ENCODE data around the gene OR4N2.
"Not testable (repeated sequence)": the region's sequence is repeated elsewhere in the genome, so short reads cannot be mapped to it uniquely, and the experiment has no call there.

Gene OR4N2, protein sequence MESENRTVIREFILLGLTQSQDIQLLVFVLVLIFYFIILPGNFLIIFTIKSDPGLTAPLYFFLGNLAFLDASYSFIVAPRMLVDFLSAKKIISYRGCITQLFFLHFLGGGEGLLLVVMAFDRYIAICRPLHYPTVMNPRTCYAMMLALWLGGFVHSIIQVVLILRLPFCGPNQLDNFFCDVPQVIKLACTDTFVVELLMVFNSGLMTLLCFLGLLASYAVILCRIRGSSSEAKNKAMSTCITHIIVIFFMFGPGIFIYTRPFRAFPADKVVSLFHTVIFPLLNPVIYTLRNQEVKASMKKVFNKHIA

GRCh38 chr14:19803470-19803869, at the start of gene OR4N2:
Gene OR4N2 (plus strand): TSS chr14:19803770. CDS start chr14:19827449, 23,679 bp downstream.
- DNase-seq: not testable (repeated sequence)

DNA sequence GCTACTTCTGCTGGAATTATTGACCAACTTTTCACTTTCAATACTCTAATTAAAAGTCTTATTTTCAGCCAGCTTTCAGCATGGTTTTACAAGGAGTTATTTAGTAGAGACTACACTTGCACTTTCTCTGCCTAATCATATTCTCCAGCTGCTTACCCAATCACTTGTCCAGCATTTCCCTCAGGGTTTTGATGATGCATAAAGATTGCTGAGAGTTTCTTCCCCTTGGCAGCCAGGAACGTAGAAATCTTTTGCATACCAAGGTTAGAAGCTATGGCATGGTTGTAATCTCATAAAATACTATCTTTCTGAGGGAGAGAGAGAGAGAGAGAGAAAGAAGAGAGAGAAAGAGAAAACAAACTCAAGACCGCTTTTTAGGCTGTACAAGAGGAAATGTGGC, 49.4 kb upstream of the OR4N2 start:
- DNase-seq: no peak

GRCh38 chr14:19771491-19771890, 32.1 kb upstream of the OR4N2 start:
- not testable (repeated sequence) for DNase-seq

- DNase-seq: no peak
Measured at GRCh38 chr14:19771895-19772430, 31.6 kb upstream of the OR4N2 start.

- not testable (repeated sequence) for DNase-seq
Measured at GRCh38 chr14:19772454-19772853, 31.1 kb upstream of the OR4N2 start.

DNA sequence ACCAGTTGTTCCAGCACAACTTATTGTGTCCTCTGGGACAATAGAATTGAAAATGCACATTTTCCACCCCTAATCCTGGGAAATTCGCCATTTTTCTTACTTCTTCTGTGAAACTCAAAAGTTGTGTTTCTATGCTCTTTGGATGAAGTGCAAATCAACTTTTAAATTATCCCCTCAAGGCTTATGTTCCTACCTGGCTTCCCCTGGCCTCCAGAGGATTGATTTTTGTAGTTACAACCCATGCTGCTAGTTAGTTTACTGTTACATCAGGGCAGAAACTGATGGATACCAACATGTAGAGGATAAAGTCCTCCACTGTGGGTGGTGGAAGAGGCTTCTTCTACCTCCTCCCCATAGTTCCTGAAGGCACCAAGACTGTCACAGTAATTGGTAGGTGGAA, 30.4 kb upstream of the OR4N2 start, which contains the start of gene OR4M1:
Gene OR4M1, plus strand, starts transcription at position 301 of the 400 bp plus-strand sequence. CDS start 6,819 bp downstream, outside the sequence.
- not testable (repeated sequence) for DNase-seq

DNA sequence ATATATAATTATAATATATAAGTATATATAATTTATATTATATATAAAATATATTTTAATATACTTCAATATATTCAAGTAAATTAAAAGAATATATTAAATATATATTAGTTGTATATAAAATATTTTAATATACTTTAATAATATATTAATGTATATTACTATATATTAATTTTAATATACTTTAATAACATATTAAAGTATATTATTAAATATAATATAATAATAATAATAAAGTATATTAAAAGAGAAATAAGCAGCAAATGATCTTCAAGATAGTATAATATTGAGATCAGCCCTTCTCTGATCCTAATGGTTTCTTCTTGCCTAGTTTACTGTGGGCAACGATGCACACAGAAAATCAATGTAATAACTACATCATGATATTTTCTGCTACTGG, 28.0 kb upstream of the OR4N2 start:
- DNase-seq: no peak

DNA sequence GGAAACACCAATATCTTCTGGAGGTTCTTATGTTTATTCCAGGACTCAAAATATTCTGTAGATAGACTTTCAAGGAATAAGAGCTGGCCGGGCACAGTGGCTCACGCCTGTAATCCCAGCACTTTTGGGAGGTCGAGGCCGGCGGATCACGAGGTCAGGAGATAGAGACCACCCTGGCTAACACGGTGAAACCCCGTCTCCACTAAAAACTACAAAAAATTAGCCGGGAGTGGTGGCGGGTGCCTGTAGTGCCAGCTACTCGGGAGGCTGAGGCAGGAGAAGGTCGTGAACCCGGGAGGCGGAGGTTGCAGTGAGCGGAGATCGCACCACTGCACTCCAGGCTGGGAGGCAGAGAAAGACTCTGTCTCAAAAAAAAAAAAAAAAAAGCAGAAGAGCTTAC, 17.7 kb upstream of the OR4N2 start:
- DNase-seq: not testable (repeated sequence)

- not testable (repeated sequence) for DNase-seq
Measured at GRCh38 chr14:19787318-19787717, 16.3 kb upstream of the OR4N2 start.

DNA sequence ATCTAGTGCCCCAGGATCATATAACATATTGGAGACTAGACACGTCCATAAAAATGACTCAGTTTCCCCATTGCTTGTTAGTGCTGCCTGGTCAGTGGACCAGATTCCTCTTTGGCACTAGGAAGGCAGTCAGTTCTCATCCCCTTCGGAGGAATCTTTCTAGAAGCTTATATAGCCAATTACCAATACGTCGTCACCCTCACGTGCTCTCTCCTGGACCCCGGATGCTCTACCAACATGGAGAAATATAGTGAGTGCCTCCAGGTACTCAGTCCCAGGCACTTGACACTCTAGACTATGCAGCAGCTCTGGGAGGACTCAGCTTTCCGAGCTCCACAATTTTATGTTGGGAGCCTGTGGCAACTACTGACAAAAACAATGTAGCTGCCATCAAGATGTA, 15.4 kb upstream of the OR4N2 start:
- not testable (repeated sequence) for DNase-seq

DNA sequence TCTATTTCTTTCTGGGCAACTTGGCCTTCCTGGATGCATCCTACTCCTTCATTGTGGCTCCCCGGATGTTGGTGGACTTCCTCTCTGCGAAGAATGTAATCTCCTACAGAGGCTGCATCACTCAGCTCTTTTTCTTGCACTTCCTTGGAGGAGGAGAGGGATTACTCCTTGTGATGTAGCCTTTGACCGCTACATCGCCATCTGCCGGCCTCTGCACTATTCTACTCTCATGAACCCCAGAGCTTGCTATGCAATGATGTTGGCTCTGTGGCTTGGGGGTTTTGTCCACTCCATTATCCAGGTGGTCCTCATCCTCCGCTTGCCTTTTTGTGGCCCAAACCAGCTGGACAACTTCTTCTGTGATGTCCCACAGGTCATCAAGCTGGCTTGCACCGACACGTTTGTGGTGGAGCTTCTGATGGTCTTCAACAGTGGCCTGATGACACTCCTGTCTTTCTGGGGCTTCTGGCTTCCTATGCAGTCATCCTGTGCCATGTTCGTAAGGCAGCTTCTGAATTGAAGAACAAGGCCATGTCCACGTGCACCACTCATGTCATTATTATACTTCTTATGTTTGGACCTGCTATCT, 7.0 kb upstream of the OR4N2 start:
- not testable (repeated sequence) for DNase-seq

DNA sequence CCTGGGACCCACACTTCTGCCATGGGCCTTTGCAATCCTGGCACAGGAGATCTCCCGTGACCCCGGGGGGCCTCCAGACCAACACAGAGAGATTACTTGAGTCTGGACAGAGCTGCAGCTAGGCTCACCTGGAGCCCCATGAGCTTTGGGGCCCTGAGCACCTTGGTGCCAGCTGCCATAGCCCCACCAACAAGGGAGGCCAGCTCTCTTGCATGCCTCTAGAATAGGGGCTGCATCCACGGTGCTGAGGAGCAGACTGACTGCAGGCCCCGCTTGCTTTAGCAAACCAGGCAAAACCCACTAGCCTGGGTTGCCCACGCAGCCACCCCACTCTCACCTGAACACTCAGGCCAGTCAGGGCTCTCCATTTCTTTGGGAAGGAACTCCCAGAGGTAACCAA, 3.7 kb upstream of the OR4N2 start:
- no peak for DNase-seq

- no peak for DNase-seq
Measured at GRCh38 chr14:19800282-19801117, 3.1 kb upstream of the OR4N2 start.

GRCh38 chr14:19801118-19801464, 2.5 kb upstream of the OR4N2 start:
- DNase-seq: no peak

GRCh38 chr14:19813171-19813920, 9.8 kb downstream of the OR4N2 start:
- not testable (repeated sequence) for DNase-seq

DNA sequence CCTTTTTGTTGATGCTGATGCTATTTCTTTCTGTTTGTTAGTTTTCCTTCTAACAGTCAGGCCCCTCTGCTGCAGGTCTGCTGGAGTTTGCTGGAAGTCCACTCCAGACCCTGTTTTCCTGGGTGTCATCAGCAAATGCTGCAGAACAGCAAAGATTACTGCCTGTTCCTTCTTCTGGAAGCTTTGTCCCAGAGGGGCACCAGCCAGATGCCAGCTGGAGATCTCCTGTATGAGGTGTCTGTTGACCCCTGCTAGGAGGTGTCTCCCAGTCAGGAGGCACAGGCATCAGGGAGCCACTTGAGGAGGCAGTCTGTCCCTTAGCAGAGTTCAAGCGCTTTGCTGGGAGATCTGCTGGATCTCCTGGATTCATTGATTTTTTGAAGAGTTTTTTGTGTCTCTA, 16.3 kb downstream of the OR4N2 start:
- not testable (repeated sequence) for DNase-seq

- not testable (repeated sequence) for DNase-seq
Measured at GRCh38 chr14:19821016-19821415, 17.4 kb downstream of the OR4N2 start.

DNA sequence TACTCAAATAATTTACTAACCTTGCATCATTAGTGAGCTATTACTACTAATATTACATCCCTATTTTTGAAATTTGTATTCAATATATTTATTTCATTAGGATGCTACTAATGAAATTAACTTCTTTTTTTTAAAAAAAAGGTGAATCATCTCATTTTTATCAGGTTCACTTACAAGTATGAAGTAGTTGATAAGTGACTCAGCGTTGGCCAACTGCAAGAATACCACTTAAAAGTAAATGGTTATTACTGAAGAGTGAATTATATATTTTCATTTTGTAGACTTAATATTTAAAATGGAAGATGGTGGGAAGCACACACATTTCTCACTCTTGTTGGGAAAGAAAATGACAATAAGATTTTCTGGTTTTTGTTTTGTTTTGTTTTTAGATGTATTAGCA, 19.6 kb downstream of the OR4N2 start:
- DNase-seq: no peak

DNA sequence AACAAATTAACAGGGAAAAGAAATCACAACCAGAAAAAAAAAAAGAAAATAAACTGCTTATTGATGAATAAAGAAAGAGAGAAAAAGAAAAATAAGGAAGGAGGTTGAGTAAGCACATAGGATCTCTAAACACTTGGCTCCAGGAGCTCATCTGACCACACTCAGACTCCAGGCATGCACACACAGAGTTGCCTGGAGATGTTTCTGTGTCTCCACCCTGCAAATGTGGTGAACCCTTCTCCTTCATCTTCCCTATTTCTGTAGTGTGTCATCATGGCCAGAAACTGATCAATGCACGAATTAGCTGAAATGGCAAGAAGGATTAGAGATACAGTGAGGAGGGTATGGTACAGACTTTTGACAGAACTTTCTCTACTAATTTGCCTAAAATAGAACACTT, 20.2 kb downstream of the OR4N2 start:
- no peak for DNase-seq

DNA sequence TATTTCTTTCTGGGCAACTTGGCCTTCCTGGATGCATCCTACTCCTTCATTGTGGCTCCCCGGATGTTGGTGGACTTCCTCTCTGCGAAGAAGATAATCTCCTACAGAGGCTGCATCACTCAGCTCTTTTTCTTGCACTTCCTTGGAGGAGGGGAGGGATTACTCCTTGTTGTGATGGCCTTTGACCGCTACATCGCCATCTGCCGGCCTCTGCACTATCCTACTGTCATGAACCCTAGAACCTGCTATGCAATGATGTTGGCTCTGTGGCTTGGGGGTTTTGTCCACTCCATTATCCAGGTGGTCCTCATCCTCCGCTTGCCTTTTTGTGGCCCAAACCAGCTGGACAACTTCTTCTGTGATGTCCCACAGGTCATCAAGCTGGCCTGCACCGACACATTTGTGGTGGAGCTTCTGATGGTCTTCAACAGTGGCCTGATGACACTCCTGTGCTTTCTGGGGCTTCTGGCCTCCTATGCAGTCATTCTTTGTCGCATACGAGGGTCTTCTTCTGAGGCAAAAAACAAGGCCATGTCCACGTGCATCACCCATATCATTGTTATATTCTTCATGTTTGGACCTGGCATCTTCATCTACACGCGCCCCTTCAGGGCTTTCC, 24.2 kb downstream of the OR4N2 start:
- not testable (repeated sequence) for DNase-seq

DNA sequence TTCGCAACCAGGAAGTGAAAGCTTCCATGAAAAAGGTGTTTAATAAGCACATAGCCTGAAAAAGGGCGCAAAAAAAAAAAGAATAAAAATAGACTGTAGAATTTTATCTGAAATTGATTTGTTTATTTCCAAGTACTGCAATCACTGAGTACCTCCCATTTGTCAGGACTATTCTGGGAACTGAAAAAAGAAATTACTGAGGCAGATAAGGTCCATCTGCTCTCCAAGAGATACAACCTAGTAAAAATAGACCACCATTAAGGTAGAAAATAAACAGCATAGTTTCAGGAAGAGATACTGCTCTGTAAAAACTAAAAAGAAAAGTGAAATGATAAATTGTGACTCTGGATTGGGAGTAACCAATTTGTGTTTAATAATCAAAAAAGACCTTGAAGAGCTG, 24.7 kb downstream of the OR4N2 start:
- DNase-seq: no peak

DNA sequence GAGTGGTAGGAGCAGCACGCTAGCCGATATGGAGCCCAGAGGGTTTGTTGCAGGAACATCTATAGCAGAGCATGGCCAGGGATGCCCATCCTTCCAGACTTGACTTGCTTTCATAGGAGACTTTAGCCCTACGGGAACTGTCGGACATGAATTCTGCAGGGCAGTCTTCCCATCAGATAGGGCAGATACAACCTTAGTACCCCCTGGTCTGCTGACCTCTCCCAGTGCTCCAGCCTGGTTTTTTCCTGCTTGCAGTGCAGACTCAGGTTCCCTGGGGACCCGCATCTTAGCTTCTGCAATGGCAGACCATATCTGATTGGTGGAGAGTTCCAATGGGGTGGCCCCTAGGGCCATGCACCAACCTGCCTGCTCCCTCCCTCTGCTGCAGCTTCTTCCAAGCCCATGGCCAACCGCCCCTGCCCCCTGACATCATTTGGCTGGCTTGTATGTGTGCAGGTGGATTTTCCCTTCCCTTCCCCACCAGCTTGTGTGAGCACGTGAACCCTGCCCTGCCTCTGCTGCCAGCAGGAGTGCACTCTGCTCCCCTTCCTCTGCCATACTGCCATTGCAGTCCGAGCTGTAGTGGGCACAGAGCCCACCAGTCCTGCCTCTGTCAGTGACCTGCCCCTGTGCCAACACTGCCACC, 30.8 kb downstream of the OR4N2 start:
- not testable (repeated sequence) for DNase-seq
